Measurements from ENCODE around the gene PRSS50.

PRSS50 gene

DNA sequence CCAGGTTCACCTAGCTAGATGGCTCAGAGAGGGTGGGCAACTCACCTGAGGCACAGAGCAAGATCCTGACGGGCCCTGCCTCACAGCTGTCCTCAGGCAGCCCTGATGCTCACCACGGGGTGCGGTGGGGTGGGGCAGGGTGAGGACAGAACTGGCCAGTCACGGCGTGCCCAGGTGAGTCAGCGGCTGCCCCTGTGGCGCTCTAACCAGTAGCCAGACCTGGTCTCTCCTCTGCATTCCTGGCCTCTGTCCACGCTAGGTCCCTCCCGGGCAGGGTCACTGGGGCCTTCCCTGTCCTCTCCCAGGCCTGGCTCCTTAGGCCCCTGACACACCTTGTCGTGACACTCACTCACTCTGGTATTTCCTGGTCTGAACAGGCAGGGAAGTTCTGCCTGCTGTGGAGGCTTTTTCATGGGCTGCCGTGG, 25.1 kb downstream of the PRSS50 start:
- DNase-seq (ENCODE audit: low spot score) = peak; percentile 2

DNA sequence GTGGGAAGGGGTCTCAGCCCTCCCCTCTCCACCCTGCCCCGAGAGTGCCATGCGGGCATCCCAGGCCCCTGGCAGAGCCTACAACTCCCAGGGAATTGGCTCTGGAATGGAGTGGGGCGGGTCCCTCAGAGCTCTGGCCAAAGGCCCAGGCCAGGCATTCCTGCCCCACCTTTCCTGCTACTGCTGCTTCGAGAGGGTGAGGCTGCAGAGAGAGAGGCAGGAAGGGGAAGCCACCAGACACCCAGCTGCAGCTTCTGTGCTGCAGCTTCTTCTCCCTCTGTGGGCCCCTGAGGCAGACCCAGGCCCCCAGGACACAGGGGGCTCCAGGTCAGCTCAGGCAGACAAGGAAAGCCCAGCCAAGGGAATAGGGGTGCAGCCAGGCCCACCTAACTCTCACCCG, 26.9 kb downstream of the PRSS50 start:
- no peak for DNase-seq (ENCODE audit: low spot score)

DNA sequence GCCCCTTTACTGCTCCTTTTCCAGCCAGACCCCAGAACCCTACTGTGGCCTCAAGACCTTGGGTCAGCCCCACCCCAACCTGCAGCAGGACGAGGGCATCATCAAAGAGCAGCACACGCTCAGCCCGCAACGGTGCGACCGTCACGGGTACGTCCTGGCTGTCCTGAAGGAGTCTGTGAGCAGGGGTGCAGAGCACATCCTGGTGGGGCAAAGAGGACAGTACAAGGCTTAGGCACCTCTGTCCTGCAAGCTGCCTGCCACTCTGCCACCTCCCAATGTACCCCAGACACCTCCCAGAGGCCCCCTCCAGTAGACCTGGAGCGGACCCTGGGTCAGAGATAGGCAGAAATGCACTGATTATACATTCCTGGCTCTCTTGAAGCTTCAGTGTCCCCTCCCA, 32.2 kb downstream of the PRSS50 start:
- no peak for DNase-seq (ENCODE audit: low spot score)

DNA sequence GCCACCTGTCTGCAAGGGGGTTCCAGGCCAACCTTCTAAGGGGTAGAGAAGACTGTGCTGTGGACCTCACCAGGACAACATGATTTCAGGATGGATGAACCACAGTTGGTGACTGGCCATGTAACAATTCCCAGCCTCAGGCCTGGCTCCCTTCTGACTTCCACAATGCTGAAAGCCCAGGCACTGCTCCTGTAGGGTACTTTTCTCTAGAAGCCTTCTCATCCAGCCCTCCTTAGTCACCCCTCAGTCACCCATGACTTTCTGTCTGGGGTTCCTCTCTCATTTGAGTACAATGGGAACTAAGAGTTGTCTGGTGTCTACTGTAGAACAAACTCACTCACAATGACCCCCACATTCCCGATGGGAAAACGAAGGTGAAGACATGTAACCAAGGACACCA, 32.8 kb downstream of the PRSS50 start:
- no peak for DNase-seq (ENCODE audit: low spot score)

DNA sequence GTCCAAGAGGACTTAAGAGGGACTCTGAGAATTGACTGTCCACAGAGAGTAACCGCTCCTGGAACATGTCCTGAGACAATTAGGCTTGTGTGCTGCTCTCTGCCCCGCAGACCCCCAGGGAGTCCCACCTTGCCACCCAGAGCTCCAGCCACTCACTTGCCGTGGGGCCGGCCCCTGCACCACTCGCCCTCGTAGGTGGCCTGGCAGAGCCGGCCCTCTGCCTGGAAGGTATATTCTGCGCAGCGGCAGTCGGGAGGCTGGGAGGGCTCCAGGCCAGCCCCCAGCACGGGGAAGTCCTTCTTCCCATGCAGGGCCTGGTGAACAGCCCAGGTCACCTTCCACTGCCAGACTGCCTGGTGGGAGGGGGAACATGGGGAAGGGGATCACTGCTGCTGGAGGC, 34.7 kb downstream of the PRSS50 start:
- DNase-seq (ENCODE audit: low spot score) = no peak

DNA sequence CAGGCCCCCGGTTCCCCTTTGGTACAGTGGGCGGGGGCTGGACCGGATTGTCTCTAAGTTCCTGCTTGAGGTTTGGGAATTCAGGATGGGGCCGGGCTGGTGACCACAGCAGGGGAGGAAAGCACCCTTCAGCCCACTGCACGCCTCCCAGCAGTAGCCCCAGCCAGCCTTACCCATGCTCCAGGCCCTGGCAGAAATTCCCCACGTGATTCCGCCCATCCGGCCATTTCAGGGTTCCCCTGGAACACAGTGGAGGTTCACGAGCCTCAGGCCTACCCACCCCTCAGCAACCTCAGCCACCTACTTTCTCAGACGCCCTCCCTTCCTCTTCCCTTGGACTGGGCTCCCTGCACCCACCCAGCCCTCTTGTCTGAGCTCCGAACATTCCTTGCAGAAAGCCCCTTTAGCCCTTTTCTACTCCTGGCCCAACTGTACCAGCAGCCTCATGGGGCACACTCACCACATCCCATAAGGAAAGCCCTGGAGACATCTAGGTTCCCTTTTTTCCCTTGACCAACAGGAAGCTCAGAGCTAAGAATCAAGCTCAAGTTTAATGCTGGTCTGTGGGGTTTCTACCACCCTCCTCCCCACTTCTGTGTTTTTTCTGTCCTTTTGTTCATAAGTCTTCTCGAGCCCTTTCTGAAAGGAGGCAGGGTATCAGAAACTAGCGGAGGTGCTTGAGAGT, 35.7 kb downstream of the PRSS50 start:
- no peak for DNase-seq (ENCODE audit: low spot score)

DNA sequence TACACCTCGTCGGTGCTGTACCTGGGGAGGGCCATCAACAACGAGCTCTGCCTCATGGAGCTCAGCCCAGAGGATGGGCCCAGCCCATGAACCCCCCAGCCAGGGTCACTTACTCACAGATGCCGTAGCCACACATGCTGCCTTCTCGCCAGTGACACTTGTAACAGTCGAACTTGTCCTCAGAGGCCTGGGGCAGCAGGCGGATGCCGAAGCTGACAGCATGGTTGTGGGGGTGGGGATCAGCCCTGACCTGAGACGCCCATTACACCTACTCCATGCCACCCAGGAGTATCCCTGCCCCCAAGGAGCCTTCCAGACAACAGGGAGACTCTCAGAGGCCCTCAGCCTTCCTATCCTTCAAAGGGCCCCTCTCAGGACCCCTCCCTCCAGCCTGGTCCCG, 36.3 kb downstream of the PRSS50 start:
- no peak for DNase-seq (ENCODE audit: low spot score)

DNA sequence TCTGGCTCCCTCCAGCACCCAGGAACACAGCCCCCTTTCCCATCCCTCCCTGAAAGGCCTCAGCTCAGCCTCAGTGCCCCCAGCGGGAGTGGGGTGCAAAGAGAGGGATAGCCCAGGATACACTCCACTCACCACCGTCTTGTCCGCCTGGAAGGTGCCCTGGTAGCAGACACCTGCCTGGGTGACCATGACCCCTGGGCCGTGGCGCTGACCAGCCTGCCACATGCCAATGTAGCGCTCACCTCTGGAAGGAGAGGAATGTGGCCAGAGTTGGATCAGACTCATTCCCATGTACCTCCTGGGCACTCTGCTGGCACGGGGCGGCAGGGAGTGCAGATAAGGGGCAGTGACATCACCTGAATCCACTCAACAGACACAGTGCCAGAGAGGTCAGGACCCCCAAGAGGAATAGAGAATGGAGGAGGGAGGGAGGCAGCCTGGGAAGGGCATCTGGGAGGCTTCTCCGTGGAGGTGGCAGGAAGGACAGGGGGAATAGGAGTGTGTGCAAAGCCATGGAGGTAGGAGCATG, 37.3 kb downstream of the PRSS50 start:
- DNase-seq (ENCODE audit: low spot score) = no peak

DNA sequence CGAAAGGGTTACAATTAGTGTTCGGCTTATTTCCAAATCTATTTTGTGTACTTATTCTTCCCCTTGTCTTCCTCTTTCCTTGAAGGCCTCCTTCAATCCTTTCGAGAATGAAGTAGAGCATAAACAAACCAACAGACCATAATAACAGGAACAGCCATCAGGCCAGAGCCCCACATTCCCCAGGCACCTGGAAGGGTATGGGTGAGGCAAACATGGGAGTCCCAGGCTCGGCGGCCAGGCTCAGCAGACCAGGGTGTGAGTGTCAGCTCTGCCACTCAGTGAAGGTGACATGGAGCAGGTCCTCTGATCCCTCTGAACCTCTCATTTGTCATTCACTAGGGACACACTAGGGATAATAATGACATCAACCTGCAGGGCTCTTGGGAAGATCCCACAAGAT, 38.0 kb downstream of the PRSS50 start:
- no peak for DNase-seq (ENCODE audit: low spot score)

DNA sequence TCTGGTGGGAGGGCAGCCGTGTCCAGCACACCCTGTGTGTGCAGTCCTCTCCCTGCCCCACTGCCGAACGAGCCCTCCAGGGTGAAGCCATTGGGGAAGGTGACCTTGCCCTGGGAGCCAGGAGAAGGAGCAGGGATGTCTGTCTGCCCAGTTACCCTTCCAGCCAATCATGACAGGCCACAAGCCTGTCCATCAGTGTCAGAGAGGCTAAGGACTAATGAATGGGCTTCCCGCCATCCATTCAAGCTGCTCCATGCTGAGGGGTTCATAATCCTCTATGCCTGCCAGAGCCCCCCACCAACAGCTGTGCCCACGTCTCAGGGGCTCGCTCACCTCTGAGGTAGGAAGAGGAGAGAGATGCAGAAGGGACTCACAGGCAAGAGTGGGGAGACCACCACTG, 39.4 kb downstream of the PRSS50 start:
- no peak for DNase-seq (ENCODE audit: low spot score)

DNA sequence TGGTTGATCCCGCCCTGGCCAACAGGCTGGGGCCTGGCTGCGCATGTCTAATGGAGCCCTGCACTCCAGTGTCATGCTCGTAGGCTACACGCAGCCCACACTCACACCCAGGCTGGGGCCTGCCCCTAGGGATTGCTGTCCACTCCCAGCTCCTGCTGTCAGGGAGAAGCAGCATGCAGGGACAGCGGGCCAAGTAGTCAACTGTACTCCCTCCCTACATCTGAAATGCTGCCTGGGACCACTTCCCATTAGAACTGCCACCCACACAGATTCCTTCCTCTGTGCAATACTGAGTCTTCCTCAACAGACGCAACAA, 40.3 kb downstream of the PRSS50 start:
- DNase-seq (ENCODE audit: low spot score) = no peak

DNA sequence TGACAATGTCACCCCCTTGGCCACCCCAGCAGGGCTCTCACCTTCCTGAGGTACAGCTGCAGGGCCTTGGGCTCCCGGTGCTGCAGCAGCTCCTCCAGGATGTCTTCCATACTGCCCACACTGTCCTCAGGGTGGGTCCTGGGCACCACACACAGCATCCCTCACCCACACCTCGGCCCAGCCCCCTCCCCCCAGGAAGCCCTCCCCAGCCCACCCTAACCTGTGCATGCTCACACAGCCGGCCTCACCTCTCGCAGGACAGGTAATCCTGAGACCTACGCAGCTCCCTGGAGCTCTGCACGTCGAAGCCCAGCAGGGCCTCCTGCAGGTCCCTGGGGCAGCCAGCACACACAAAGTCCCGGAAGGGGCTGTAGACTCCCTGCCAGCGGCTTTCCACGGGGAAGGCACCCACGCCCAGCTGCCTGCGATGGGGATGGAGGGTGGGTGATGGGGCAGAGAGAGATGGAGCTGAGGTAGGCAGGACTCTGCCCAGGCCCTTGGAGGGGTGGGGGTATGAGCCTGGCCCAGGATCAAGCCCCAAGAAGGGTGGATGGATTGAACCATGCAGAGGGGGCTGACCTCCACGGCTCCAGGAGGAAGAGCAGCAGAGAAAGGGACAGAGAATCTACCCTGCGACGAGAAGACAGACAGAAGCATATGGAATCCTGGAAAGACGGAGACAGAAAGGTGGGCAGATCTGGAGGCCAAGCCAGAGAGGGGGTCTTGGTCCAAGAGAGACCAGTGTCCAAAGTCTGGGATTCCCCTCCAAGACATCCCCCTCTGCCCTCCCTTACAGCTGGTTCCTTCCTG, 40.9 kb downstream of the PRSS50 start:
- DNase-seq (ENCODE audit: low spot score) = no peak

DNA sequence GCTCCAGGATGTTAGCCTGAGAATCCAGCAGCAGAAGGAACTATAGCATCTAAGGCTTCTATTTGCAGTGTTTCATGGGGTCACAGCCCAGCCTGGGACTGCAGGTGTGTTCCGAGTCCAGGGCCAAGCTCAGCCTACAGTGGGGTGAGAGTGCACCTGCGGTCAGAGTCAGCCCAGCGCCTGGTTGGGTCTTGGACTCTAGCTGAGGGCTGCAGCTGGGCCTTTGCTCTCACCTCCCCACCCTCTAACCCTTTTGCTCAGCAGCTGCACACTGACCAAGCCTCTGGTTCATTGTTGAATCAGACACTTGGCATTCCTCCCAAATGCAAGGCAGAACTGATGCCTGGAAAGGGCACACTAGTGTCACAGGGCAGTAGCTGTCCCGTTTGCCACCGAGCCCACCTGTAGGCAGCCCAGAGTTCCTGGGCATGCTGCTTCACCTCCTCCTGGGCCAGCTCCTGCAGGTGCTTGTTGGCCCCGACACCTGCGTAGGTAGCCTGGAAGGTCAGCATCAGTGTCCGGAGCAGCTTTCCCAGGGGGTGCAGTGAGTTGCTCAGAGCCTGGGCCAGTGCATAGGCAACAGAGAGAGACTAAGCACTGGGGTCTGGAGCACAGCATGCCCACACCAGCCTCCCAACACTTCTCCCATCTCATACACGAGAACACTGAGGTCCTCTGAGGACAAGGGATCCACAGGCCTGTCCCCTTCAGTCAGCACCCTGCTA, 41.7 kb downstream of the PRSS50 start:
- no peak for DNase-seq (ENCODE audit: low spot score)

DNA sequence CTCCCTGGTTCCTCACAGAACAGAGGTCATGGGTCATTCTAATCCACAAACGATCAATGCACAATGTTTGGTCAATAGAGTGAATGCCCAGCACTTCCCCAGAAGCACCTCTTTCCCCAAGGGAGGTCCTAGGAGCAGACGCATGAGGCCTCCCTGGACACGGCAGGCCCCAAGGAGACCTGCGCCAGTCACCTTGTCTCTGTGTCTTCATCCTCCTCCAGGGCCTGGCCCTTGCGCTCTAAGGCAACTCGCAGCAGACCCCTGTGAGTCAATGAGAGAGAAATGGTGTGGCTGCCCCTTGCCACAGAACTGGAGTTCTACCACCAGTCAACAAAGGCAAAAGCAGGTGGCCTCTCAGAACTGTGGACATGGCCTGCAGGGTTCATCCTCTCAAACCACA, 42.2 kb downstream of the PRSS50 start:
- no peak for DNase-seq (ENCODE audit: low spot score)

DNA sequence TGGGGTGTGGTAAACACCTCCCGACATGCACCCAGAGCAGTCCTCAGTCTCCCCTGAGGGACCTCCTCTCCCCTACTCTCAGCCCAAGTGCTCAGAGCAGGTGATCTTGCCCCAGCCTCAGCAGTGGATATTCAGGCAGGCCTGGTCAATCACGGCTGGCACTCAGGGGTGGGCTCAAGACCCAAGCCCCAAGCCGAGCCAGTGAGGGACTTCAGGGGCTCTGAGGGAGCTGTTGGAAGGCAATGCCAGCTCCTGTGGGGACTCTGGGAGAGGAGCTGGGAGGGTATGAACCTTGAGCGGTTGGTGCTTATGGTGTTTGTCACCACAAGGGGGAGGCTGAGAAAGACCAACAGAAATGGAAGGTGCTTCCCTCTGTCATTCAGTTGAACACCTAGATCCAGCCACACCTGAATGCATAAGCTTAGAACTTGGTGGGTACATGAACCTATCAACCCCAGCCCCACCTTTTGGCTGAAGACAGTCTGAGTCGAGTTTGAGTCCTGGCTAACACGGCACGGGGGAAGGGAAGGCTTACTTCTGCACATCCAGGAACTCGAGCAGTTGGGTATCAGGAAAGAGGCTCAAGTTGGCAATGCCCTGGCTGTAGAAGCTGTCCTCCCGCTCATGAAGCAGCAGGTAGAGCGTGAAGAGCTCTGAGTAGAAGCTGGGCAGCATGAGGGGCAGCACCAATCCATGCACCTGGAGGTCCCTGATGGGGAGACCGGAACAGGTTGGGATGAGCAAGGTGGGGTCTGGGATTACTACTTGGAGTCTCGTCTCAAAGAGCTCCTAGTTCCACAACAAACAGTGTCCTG, 43.4 kb downstream of the PRSS50 start:
- no peak for DNase-seq (ENCODE audit: low spot score)

DNA sequence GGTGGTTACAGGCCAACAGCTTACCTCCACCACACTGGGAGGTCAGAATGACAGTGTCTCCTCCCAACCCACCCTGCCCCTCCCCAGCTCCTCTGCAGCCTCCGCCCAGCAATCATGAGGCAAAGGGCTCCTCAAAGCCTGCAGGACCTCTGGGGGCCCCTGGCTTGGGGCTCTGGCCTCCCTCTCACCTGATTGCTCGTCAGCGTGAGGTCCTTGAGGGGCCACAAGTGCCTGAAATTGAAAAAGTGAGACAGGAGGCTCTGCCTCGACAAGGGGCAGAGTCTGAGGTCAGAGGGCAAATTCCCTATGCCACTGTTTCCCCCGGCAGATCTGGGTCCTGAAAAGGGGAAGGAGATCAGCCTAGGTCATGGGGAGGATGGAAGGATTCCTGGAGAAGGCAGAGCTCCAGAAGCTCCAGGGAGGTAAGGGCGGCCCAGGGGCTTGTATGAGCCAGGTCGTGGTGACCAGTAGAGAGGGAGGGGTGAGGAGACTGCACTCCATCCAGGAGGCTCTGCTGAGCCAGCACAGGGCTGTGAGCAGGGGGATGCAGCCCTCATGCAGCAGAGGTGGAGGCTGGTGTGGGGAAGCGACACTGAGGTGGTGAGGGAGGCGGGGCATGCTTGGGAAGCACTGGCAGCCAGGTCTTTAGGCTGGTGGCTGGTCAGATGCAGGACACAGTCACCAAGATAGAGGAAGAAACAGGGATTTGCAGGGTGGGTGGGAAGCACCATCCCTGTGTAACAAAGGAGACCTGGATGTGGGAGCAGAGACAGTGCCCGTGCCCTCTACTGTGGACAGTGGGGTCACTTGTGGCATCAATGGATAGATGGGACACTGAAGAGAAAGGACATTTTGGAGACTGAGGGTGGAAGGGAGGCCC, 44.3 kb downstream of the PRSS50 start:
- no peak for DNase-seq (ENCODE audit: low spot score)

DNA sequence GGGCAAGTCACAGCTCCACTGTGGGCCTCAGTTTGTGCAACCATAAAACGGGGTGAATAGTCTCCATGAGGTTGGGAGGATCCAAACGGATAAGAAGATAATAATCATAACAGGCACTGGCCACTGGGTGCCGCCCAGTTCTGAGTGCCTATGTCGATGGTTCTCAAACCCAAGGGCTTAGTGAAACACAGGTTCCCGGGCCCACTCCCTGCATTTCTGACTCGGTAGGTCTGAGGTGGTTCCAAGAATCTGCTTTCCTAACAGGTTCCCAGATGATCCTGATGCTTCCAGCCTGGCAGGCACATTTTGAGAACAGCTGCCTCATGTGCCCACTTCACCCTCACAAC, 45.3 kb downstream of the PRSS50 start:
- no peak for DNase-seq (ENCODE audit: low spot score)

DNA sequence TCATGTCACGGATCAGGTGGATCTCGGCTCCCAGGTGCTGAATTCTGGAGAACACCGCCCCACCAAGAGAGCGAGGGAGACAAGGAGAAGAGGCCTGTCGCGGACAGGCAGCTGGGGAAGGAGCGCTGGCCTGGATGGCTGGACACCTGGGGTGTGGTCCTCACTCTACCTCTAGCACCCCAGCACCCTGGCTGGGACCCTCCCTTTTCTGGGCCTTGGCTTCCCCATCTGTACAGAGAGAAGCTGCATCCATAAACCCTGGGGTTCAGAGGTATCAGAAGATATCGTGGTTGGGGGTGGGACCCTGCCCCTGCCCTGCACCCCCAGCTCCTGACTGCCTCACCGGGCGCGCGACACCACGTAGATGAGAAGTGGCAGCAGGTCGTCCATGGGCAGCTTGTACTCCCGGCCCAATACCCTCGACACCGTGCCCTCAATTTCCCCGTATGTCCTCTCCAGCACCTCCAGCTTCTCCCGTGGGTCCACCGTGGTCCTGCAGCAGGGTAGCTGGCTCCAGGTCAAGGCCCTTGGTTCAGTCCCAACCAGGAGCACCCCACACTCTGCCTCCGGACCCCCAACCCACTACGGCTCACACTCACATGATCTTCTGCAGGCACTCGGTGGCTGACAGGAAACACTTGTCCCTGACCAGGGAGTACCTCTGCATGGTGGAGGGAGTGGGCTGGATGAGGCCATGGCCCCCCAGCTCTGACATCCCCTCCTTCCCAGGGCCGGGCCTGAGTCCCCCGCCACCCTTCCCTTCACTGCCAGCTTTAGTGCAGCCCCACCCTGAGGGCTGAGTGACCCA, 45.9 kb downstream of the PRSS50 start:
- DNase-seq (ENCODE audit: low spot score) = no peak

DNA sequence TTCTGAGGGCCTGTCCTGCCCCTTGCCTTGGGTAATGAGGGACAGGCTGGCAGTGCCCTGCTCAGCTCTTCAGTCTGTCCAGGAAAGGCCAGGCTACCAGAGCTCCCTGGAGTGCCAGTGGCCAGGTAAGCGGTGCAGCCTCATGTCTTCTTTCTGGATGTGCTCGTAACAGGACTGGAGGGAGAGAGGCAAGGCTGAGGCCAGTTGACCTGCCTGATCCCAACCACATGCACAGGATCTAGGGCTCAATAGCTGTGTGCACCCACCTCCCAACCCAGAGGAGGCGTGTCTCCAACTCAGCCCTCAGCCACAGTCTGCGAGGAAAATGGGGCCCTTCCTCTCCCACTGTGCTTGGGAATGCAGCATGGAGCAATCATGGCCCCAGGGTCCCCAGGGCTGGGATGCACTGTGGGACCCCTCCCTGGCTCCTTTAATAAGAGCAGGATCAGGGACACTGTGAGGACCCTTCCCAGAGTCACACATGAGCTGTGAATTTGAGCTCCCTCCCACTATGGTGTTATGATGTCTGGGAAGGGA, 46.7 kb downstream of the PRSS50 start:
- DNase-seq (ENCODE audit: low spot score) = no peak
